ENCODE data around the gene HCFC2. TPM values are rescaled to one million over a fixed set of nuclear protein-coding genes. Genes with fewer than 3 reads are reported as not detected.

The HCFC2 gene
- total RNA-seq, 4 donors from 2014 or later: 23.6 to 31.6 (median 27.1) TPM

- intact Hi-C loops (cut with DNase I): no loop called here
- WGBS, 2 donors: 98 to 100% methylated on average over 1 of the region's 1 CpG
- H3K36me3 ChIP-seq: no peaks in the 10 kb centered on the region
- TF ChIP-seq POLR2A (IDR thresholded peaks at IDR 0.05): no peak
- TF ChIP-seq CTCF (IDR thresholded peaks at IDR 0.05): no peak
- DNase-seq: no peak
- no peaks in the 10 kb centered on the region for H3K9me3 ChIP-seq
- H3K4me3 ChIP-seq (replicated peaks in 1 of 3): no peak overlapping the region
- H3K27me3 ChIP-seq: no peaks in the 10 kb centered on the region
- no peak overlapping the region for H3K27ac ChIP-seq
- peaks cover 18 to 43% of the 10 kb centered on the region in 2 donors for H3K4me1 ChIP-seq
Measured at GRCh38 chr12:104133866-104134265, 69.5 kb downstream of the HCFC2 start.

GRCh38 chr12:104134882-104135281 is 70.6 kb downstream of the HCFC2 start:
- H3K27ac ChIP-seq: no peak overlapping the region

GRCh38 chr12:104136577-104136976 is 72.2 kb downstream of the HCFC2 start:
- Histone ChIP-seq H3K27me3 (no peaks in the 10 kb centered on the region), H3K4me3 (replicated peaks in 1 of 3) (peak overlapping the region in 2 of 3 donors; percentile 47 to 70), H3K4me1 (peaks cover 18 to 30% of the 10 kb centered on the region in 2 donors), H3K36me3 (no peaks in the 10 kb centered on the region), H3K9me3 (no peaks in the 10 kb centered on the region), H3K27ac (peak overlapping the region in 1 of 3 donors; percentile 79)
- TF ChIP-seq CTCF (IDR thresholded peaks at IDR 0.05) (no peak), POLR2A (IDR thresholded peaks at IDR 0.05) (no peak)
- intact Hi-C loops (cut with DNase I): no loop called here
- no peak for DNase-seq

More at GRCh38 chr12:104134882-104135281, 70.6 kb downstream of the HCFC2 start:
- WGBS, 2 donors: 97 to 100% methylated on average over 1 of the region's 1 CpG
- TF ChIP-seq POLR2A (IDR thresholded peaks at IDR 0.05) (no peak), CTCF (IDR thresholded peaks at IDR 0.05) (no peak)
- intact Hi-C loops (cut with DNase I): no loop called here
- Histone ChIP-seq H3K9me3 (no peaks in the 10 kb centered on the region), H3K4me1 (peaks cover 18 to 39% of the 10 kb centered on the region in 2 donors), H3K4me3 (replicated peaks in 1 of 3) (no peak overlapping the region), H3K27me3 (no peaks in the 10 kb centered on the region), H3K36me3 (no peaks in the 10 kb centered on the region)
- DNase-seq: no peak

GRCh38 chr12:104137001-104137901 is 72.9 kb downstream of the HCFC2 start:
- Histone ChIP-seq H3K9me3 (no peaks in the 10 kb centered on the region), H3K27ac (peak overlapping the region; percentile 42 to 80 (median 79)), H3K4me1 (peaks cover 15 to 26% of the 10 kb centered on the region in 2 donors), H3K27me3 (no peaks in the 10 kb centered on the region), H3K36me3 (no peaks in the 10 kb centered on the region), H3K4me3 (replicated peaks in 1 of 3) (peak overlapping the region; percentile 47 to 80 (median 70))
- TF ChIP-seq CTCF (IDR thresholded peaks at IDR 0.05): no peak
- TF ChIP-seq POLR2A (IDR thresholded peaks at IDR 0.05): no peak
- WGBS, 2 donors: 1 to 2% methylated on average over 14 to 24 of the region's 78 CpGs
- intact Hi-C loops (cut with DNase I): no loop called here
- DNase-seq: peak; percentile 18 to 25
